Activated gamma-delta T cell treated with anti-CD3 and anti-CD28 coated beads, Interleukin-2, amount 50 U/mL, for 16 hours (primary cell): ENCODE measurements around the gene NUP93.
"Not testable (repeated sequence)": the region's sequence is repeated elsewhere in the genome, so short reads cannot be mapped to it uniquely, and the experiment has no call there.

Experiments
- DNase-seq: peaks from one replicate; pipeline ENCODE4 v3.0.0-alpha.2; 2020; ENCODE audit warnings: low read depth

Gene NUP93

GRCh38 chr16:56779906-56780305 is 50.0 kb downstream of the NUP93 start:
- no peak for DNase-seq

DNA sequence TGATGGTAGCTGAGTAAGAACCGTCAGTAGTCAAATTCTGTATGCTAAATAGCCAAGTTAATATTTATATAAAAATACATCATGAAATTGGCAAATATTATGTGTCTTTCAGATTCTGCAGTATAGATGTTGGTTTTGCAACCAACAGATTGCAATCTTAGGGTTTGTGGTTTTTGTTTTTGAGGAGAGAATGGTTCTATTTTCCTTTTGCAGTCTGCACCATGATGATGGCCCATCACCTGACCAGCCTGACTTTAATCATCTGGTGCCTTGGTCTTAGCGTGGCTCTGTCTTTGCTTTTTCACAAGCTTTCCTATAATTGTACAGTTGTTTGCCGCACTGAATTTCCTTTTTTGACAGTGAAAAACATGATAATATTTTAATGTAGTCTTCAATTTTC is 50.7 kb downstream of the NUP93 start:
- DNase-seq = no peak

DNA sequence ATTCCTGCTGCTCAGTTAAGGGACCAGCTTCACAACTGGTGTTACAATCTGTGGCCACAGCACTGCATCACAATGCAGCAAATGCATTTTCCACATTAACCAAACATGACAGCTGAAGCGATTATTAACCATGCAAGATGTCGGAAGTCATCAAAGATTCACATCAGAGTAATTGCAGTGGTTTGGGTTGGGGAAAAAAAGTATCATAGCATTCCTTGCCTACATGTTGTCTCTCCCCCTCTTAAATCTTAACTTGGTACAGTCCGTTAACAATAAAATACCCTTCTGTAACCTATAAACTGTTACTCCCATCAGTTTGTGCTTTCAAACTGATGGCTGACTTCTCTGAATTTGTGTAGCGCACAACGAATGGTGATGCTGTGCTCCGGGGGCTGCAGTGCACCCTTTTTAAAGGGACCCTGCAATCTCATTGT is 51.6 kb downstream of the NUP93 start:
- DNase-seq = no peak

DNA sequence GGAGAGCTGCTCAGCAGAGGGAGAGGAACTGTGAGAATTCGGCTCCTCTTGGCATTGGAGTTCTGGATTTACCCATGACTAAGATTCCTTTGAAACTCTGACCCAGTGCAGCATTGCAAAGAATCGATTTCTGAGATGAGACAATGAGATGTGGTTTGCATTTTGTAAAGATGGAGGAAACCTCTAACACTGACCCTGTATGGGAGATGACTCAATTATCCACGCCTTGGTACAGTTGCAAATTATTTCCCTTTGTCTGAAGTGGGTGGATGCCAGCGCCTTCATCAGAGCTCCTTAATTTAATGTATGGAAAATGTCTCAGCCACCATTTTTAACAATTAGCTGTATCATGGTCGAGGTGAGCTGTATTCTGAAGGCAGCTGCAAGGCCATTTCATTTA is 53.4 kb downstream of the NUP93 start:
- DNase-seq = no peak

- DNase-seq = no peak
These were observed 55.4 kb downstream of the NUP93 start for GRCh38 chr16:56785317-56785716.

DNA sequence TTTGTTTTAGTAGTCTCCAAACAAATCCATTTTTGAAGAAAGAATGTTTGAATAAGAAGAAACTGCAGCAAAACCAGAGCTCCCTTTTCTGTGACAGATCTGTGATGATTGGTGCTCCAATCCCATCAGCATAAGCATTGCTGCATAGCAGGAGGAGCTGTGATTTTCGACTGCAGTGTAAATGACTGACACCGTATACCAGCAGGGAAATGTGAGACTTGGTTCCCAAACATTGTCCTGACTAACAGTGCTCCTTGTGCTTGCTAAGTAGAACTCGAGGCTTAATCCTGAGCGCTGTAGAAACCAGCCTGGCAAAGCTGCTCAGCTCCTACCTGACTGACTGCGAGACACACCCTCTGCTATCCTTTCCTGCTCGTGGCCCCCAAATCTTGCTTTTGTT is 57.2 kb downstream of the NUP93 start:
- no peak for DNase-seq

- DNase-seq = no peak
These were observed 58.5 kb downstream of the NUP93 start for GRCh38 chr16:56788435-56788834.

GRCh38 chr16:56789360-56789759 is 59.4 kb downstream of the NUP93 start:
- DNase-seq = no peak

GRCh38 chr16:56792967-56793366 is 63.0 kb downstream of the NUP93 start:
- DNase-seq = no peak

GRCh38 chr16:56793492-56793891 is 63.6 kb downstream of the NUP93 start:
- DNase-seq = no peak

- no peak for DNase-seq
These were observed 65.1 kb downstream of the NUP93 start for GRCh38 chr16:56795011-56795410.

GRCh38 chr16:56797038-56797437 is 67.1 kb downstream of the NUP93 start:
- not testable (repeated sequence) for DNase-seq

DNA sequence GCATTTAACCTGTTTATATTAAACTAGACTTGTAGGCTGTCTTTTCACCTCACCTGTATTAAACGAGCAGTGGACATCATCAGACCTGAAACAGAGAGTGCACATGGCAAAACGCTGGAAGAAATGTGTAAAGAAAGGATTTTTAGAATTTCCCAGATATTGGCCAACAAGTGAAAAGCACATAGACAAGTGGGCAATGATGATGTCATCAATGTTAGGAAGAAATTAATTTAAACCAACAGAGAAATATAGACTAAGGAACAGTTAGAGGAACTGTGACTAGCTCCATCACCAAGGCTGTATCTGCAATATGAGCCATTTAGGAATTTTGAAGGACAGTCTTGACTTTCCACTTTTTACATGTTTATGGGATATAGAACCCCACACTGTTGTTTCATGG is 67.9 kb downstream of the NUP93 start:
- no peak for DNase-seq

- DNase-seq = no peak
These were observed 69.0 kb downstream of the NUP93 start for GRCh38 chr16:56798955-56799354.

- no peak for DNase-seq
These were observed 70.4 kb downstream of the NUP93 start for GRCh38 chr16:56800355-56800754.

- no peak for DNase-seq
These were observed 71.8 kb downstream of the NUP93 start for GRCh38 chr16:56801762-56802161.

- no peak for DNase-seq
These were observed 77.2 kb downstream of the NUP93 start for GRCh38 chr16:56807011-56807675.

DNA sequence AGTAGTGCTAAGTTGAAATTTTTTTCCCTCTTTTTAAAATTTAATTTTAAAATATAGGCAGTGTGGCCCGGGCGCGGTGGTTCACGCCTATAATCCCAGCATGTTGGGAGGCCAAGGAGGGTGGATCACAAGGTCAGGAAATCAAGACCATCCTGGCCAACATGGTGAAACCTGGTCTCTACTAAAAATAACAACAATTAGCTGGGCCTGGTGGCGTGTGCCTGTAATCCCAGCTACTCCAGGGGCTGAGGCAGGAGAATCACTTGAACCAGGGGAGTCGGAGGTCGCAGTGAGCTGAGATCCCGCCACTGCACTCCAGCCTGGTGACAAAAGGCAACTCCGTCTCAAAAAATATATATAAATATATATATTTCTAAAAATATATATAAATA is 77.7 kb downstream of the NUP93 start:
- DNase-seq = not testable (repeated sequence)

- DNase-seq = no peak
These were observed 81.0 kb downstream of the NUP93 start for GRCh38 chr16:56810954-56811353.

- not testable (repeated sequence) for DNase-seq
These were observed 81.7 kb downstream of the NUP93 start for GRCh38 chr16:56811602-56812001.

DNA sequence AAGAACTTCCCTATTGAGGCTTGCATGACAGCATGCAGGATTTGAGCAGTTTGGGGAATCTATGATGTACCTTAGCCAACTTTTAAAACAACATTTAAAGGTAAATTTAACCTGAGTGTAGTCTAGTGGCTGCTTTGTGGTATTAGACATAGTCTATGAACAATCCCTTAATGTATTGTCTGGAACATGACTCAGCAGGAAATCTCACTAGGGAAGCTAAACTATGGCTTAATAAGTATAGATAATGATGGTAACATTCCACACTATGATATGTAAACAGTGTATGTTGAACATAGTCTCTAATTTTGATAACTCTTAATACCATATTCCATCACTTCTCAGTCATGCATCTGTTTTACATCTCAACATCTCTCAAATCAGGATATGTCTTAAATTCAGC is 83.0 kb downstream of the NUP93 start:
- no peak for DNase-seq

DNA sequence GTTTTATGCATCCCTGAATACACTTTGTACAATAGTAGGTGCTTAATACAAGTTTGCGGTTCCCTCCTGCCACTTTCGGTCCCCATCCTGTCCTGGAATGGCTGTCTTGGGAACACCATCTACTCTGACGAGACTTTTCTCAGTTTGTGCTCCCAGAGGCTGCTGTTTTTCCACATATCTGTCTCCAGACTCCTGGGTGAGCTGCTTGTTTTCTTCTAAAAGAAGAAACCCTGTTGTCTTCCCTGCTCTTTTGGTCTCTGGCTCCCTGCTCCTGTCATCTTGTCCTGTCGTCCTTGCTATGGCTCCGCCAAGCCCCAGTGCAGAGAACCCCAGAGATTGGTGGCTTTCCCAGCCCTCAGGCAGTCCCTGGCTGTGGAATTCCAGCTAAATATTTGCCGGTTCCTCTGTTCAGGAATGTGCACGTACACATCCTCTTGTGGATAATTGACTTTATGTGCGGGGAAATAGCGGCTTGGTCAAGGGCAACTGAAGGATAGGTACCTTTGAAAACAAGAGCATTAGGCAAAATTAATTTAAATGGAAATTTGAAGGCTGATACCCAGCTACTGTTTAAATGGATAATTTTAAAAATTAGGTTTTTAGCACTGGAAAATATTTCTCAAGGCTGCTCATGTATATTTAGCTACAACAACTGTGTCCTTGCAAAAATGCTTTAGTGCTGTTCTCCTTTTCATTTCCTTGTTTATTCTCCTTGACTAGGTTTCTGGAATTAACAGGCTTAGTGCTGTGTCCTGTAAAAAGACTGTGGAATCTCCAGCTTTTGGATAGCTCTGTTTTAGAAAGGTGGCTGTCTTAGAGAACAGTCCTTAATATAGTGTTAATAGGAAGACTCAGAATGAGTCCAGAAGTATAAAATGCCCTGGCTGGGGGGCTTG is 84.9 kb downstream of the NUP93 start:
- DNase-seq = no peak

- no peak for DNase-seq
These were observed 85.8 kb downstream of the NUP93 start for GRCh38 chr16:56815721-56816120.

DNA sequence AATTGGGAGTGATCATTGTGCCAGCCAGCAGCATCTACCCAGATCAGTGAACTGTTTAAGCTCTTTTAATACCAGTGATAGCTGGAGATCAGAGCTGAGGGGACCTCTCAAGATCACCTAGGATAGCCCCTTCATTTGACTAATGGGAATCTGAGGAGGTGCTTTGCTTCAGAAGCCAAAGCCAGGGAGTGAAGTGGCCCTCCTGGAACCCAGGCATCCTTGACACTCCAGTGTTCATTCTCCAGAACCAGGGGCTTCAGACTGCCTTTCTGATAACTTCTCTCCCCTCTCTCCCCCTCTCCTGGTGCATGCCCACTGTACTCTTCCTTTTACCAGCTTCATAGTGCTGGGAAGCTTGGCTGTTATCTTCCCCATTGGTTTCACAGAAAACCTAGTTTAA is 87.1 kb downstream of the NUP93 start:
- DNase-seq = no peak
